Heart left ventricle (tissue), 16 donors: ENCODE data around the gene FBXL7. TPM values are rescaled to one million over a fixed set of nuclear protein-coding genes. Genes with fewer than 3 reads are reported as not detected.
A peak's percentile ranks its signal among the peaks of the same experiment; 100 is the strongest.

ENCODE experiments used
- ATAC-seq, 4 donors: fragments of 200-7000 bp; cut with Tn5 transposase; one replicate each; pipeline ENCODE4 v1.9.1; 2020 to 2022; ENCODE audit warnings: moderate library complexity in 4 of 4, mild to moderate bottlenecking in 3 of 4, moderate number of reproducible peaks in 1 of 4
- DNase-seq, 5 donors: peaks; one replicate each; pipeline ENCODE4 v3.0.0-alpha.2; 2020
- H3K27ac ChIP-seq, 12 donors: fragments of 200-600 bp; sonication (generic) in 4 of 12; one replicate each; pipeline versions ENCODE4 v1.5.0 to v1.8.0; 2016 to 2022; ENCODE audit warnings: mild to moderate bottlenecking in 2 of 12
- H3K27me3 ChIP-seq, 9 donors: fragments of 200-600 bp; sonication (generic) in 2 of 9; one replicate each; pipeline versions ENCODE4 v1.5.1 to v1.8.0; 2016 to 2022; ENCODE audit warnings: mild to moderate bottlenecking in 3 of 9
- H3K36me3 ChIP-seq, 9 donors: fragments of 200-600 bp; sonication (generic) in 2 of 9; one replicate each; pipeline versions ENCODE4 v1.5.0 to v1.8.0; 2018 to 2022; ENCODE audit warnings: mild to moderate bottlenecking in 2 of 9
- H3K4me1 ChIP-seq, 12 donors: fragments of 200-600 bp; sonication (generic) in 4 of 12; one replicate each; pipeline versions ENCODE4 v1.5.0 to v1.8.0; 2016 to 2022; ENCODE audit warnings: mild to moderate bottlenecking in 3 of 12
- H3K4me3 ChIP-seq, 12 donors: fragments of 200-600 bp; sonication (generic) in 4 of 12; one replicate each; pipeline versions ENCODE4 v1.5.0 to v1.8.0; 2017 to 2022; ENCODE audit warnings: mild to moderate bottlenecking in 9 of 12, moderate library complexity in 4 of 12
- H3K9me3 ChIP-seq, 12 donors: fragments of 200-600 bp; sonication (generic) in 4 of 12; one replicate each; pipeline versions ENCODE4 v1.5.0 to v1.8.0; 2016 to 2022; ENCODE audit warnings: mild to moderate bottlenecking in 1 of 12
- POLR2A ChIP-seq, 2 donors: fragments of 450-650 bp; IDR thresholded peaks; one replicate each; pipeline ENCODE4 v1.6.1; 2017; ENCODE audit warnings: antibody characterized with exemption in 2 of 2, mild to moderate bottlenecking in 2 of 2, moderate library complexity in 2 of 2
- WGBS, 4 donors: extraction: QIAGEN DNeasy Blood & Tissue Kit in 2 of 4; methylation state at CpG; one replicate each; pipeline versions ENCODE4 v1.1.5 to v1.1.7; 2013 to 2018; 5-methylcytosine and 5-hydroxymethylcytosine counted together
- intact Hi-C, 10 donors: fragments of 100-400 bp; cut with DNase I; formaldehyde crosslinking; loops; one replicate each; pipeline versions ENCODE4 v1.11.1 to v1.14.2; 2022
- polyA plus RNA-seq, 2 donors: library from polyadenylated mRNA; stranded (reverse); fragments of 200-250 nt; gene quantifications; one replicate each; pipeline ENCODE4 v1.2.3, GENCODE V29; 2013
- total RNA-seq, 9 donors: library from RNA; depleted of rRNA in 2 of 9; stranded (reverse); fragments of >200 nt in 2 of 9; fragmentation: NEBNext Ultra II Directional in 3 of 9; extraction: Animal tissue kit (Norgen Biotek cat#: 25700) in 3 of 9; gene quantifications; one replicate each; pipeline versions ENCODE4 v1.1.0 to v1.2.4, GENCODE V29; 2016 to 2023
- TF ChIP-seq, protein P1 (sequence below), 12 donors: fragments of 200-600 bp; sonication (generic) in 4 of 12; IDR thresholded peaks; one replicate each; pipeline versions ENCODE4 v1.5.0 to v1.8.0; 2018 to 2022; ENCODE audit warnings: antibody characterized with exemption in 12 of 12, mild to moderate bottlenecking in 5 of 12
- donor health status: ischemic (EF 13 %, LVEDD 7.1; RV severe dilation, severe dysfunction).
- donor health status: healthy with polysubstance abuse.
- donor health status: DM: no; HTN: yes; CAD: no.
- donor health status: DM: no; HTN: no; CAD: no.
- donor health status: ischemic (EF 25% LVEDD 6.9; RV normal size, moderate dysfunction).
- donor health status: ischemic (EF 25% LVEDD 5.7; RV mildly dilated, moderate dysfunction).
- donor health status: healthy.
- donor health status: DM: yes; HTN: yes; CAD: no.
- donor health status: ischemic (EF 35%, LVEDD 5.7; RV mildly dilated, moderate dysfunction).
- donor health status: nonischemic (EF 11% LVEDD 7.7; RV severe dilation, severe dysfunction).
- donor health status: DM: yes; HTN: yes; CAD: no.
- donor health status: PGD.
- donor health status: ischemic (EF 29% LVEDD 5.4; RV normal size, mild dysfunction).
- donor health status: nonischemic (EF 23%, LVEDD 6.1; RV moderate dilation, normal function).

Gene FBXL7
- total and polyA plus RNA-seq, 11 donors = 8.7 to 27.6 (median 24.3) TPM

DNA sequence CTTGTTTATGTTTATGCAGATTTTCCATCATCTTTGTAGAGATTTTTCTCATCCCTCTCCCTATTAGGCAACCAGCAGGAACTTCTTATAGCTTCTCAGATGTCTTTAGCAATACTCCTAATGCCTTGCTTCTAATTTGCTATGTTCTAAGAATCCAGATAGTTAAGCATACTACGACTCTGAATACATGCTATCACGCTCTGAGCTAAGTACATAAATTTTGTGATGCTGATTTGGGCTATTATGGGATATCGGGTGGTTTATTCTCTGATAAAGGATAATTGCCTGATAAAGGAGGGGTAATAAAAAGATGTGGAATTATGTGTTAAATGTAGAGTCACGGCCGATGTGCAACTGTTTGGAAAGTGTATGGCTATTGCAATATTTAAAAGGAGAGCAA, 6.5 kb upstream of the FBXL7 start:
- intact Hi-C loops = loop anchor here in 1 of 10 donors (10.0 kb wide), 1 partner anchor 331 kb away; no protein-coding TSS in a partner anchor
- Histone ChIP-seq H3K36me3 (no peaks in the 10 kb centered on the region), H3K27ac (no peak overlapping the region), H3K4me3 (no peak overlapping the region), H3K27me3 (no peaks in the 10 kb centered on the region), H3K4me1 (peaks cover 0 to 3% (median 0%) of the 10 kb centered on the region in 12 donors), H3K9me3 (no peaks in the 10 kb centered on the region)
- DNase-seq (no peak), ATAC-seq (no peak)
- WGBS, 4 donors = 96 to 97% (median 96%) methylated on average over 5 of the region's 5 CpGs
- TF ChIP-seq POLR2A (IDR thresholded peaks at IDR 0.05) = no peak

DNA sequence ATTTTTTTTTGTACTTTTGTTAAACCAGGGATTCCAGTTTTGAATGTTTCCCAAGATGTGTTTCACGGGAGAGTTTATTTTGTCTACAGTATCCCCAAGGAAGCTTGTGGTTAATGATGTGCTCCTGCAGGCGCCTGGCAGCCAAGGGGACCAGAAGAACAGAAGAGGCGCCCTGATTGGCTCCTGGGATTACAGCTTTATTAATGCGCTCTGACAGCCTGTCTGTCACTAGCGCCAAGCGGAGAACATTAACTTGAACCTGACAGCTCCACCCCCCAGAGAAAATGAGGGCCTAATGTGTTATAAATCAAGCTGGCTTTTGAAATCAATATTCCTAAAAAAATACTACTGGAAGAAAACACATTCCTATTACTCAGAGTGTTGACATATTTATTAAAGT, 5.0 kb upstream of the FBXL7 start:
- Histone ChIP-seq H3K4me1 (peaks cover 0 to 9% (median 4%) of the 10 kb centered on the region in 12 donors), H3K36me3 (no peaks in the 10 kb centered on the region), H3K9me3 (no peaks in the 10 kb centered on the region), H3K27me3 (peaks cover 0 to 5% (median 0%) of the 10 kb centered on the region in 9 donors), H3K27ac (no peak overlapping the region), H3K4me3 (no peak overlapping the region)
- DNase-seq (no peak), ATAC-seq (no peak)
- 73 to 81% (median 80%) methylated on average over 6 of the region's 6 CpGs for WGBS, 4 donors
- TF ChIP-seq POLR2A (IDR thresholded peaks at IDR 0.05) = no peak
- TF ChIP-seq, protein P1, sequence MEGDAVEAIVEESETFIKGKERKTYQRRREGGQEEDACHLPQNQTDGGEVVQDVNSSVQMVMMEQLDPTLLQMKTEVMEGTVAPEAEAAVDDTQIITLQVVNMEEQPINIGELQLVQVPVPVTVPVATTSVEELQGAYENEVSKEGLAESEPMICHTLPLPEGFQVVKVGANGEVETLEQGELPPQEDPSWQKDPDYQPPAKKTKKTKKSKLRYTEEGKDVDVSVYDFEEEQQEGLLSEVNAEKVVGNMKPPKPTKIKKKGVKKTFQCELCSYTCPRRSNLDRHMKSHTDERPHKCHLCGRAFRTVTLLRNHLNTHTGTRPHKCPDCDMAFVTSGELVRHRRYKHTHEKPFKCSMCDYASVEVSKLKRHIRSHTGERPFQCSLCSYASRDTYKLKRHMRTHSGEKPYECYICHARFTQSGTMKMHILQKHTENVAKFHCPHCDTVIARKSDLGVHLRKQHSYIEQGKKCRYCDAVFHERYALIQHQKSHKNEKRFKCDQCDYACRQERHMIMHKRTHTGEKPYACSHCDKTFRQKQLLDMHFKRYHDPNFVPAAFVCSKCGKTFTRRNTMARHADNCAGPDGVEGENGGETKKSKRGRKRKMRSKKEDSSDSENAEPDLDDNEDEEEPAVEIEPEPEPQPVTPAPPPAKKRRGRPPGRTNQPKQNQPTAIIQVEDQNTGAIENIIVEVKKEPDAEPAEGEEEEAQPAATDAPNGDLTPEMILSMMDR (IDR thresholded peaks at IDR 0.05) = no peak
- intact Hi-C loops = loop anchor here in 1 of 10 donors (10.0 kb wide), 1 partner anchor 330 kb away; no protein-coding TSS in a partner anchor

DNA sequence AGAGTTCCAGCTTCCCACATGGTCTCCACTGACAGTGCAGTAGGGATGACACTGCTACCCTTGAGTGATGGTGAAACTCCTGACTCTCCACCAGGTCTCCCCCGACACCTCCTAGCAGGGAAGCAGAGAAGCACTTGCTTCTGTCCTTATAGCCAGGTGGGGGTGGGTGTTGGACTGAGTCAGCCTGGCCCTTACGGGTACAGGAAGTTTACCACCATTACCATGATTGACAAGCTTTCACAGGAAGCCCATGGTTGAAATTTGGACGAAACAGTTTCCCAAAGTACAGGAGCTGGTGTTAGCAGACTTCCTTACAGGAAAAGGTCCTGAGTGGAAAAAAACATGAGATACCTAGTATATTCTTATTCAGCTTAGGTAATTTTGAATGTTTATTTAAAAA, 3.1 kb upstream of the FBXL7 start:
- WGBS, 4 donors = 61 to 79% (median 70%) methylated on average over 3 of the region's 3 CpGs
- Histone ChIP-seq H3K27me3 (peaks cover 0 to 14% (median 0%) of the 10 kb centered on the region in 9 donors), H3K27ac (no peak overlapping the region), H3K9me3 (no peaks in the 10 kb centered on the region), H3K4me3 (no peak overlapping the region), H3K36me3 (no peaks in the 10 kb centered on the region), H3K4me1 (peaks cover 0 to 11% (median 4%) of the 10 kb centered on the region in 12 donors)
- ATAC-seq (no peak), DNase-seq (no peak)
- no peak for TF ChIP-seq POLR2A (IDR thresholded peaks at IDR 0.05)
- TF ChIP-seq, protein P1 (IDR thresholded peaks at IDR 0.05) = no peak
- intact Hi-C loops = loop anchor here in 1 of 10 donors (10.0 kb wide), 1 partner anchor 328 kb away; no protein-coding TSS in a partner anchor

DNA sequence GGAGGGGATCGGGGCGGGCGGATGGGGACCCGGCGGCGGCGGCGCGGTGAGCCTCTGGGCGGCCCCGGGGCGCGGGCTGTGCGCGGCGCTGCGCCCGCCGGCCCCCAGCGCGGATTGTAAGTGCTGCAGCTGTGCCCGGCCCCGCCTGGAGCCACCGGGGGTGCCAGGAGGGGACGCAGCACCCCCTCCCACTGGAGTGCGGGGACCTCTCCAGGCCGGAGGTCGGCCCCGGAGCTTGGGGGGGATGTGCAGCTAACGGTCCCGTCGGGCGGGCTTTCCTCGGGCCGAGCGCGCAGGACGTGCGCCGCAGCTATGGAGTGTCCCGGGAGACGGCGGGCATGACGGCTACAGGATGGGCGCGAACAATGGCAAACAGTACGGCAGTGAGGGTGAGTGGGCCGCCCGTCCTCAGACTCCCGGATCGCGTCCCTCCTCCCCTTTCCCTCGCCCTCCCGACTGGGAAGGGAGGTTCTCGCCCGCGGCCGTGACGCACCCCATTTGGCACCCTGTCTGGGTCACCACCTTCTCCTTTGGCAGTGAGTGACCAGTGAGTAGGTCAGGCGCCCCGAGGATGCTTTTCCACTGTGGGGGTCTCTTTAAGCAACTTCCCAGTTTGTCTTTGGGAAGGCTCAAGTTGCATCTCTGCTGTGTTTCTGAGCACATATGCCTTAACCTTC, 483 bp downstream of the FBXL7 start:
- H3K36me3 ChIP-seq = peaks cover 0 to 17% (median 0%) of the 10 kb centered on the region in 9 donors
- H3K4me1 ChIP-seq = peaks cover 3 to 43% (median 18%) of the 10 kb centered on the region in 12 donors
- ATAC-seq = peak; percentile 48 to 74 (median 71)
- intact Hi-C loops = loop anchor here (5.0 to 10.0 kb wide), 7 partner anchors 184 to 494 kb away; no protein-coding TSS in a partner anchor
- 0 to 1% (median 1%) methylated on average over 28 to 61 of the region's 61 CpGs for WGBS, 4 donors
- peak overlapping the region; percentile 69 to 93 (median 81) for H3K4me3 ChIP-seq
- peak; percentile 66 to 84 (median 75) for DNase-seq
- H3K27ac ChIP-seq = peak overlapping the region; percentile 83 to 96 (median 90)
- H3K27me3 ChIP-seq = peaks cover 0 to 14% (median 0%) of the 10 kb centered on the region in 9 donors
- no peak for TF ChIP-seq POLR2A (IDR thresholded peaks at IDR 0.05)
- TF ChIP-seq, protein P1 (IDR thresholded peaks at IDR 0.05) = peak in 1 of 12 donors; percentile 5
- no peaks in the 10 kb centered on the region for H3K9me3 ChIP-seq
